Panc1 (cell line): Measurements from ENCODE around the gene MACROD2.

Experiments used
- CTCF ChIP-seq: fragments of 450-650 bp; IDR thresholded peaks from 2 replicates; pipeline ENCODE4 v1.5.1; 2017; ENCODE audit warnings: mild to moderate bottlenecking
- SIN3A ChIP-seq: IDR thresholded peaks from 2 replicates; pipeline ENCODE4 v1.6.1; 2012; ENCODE audit warnings: low read depth, mild to moderate bottlenecking, low read length, moderate library complexity, borderline replicate concordance; ENCODE audit not compliant: insufficient read depth

GRCh38 chr20:14888134-14888533, 892.8 kb downstream of the MACROD2 start:
- no peak for TF ChIP-seq CTCF
- TF ChIP-seq SIN3A = no peak
